Measurements from ENCODE around the gene SNAI3.

SNAI3 gene

DNA sequence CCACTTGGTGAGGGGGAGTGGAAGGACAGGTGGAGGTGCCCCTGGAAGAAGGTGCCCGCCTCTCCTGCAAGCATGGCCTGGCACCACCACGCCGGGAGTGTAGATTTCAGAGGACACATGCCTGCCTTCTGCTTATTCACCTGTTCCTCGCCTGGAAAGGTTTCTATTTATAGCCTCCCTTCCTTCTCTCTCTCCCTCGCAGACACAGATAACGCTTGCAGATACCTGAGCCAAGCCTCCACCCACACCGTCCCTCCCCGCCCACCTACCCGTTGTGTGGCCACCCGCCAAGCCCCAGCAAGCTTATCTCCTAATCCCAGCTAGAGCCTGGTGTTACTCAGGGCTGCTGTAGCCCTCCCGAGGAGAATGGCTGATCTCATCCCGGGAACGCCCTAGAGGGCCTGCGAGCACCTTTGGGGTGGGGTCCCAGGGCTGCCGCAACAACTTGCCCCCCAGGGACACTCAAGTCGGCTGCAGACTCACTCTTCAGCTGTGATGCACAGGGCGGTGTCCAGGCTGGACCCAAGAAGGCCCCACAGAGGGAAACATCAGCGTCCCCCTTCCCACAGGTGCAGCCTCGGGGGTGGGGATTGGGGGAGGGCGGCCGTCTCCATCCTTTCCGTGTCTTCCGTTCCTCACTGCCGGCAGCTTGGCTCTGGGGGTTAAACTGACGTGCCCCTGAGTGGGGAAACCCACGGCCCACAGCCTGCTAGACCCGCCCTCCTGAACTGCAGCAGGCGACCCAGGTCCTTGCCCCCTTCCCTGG is 1.9 kb upstream of the SNAI3 start (continued):
- TF ChIP-seq ZNF513 (tag by site-specific recombination; IDR thresholded peaks at IDR 0.05) (no peak), ZNF777 (tag by site-specific recombination; IDR thresholded peaks at IDR 0.05; ENCODE audit: borderline replicate concordance) (no peak), ZNF585B (tag by site-specific recombination; IDR thresholded peaks at IDR 0.05) (no peak), ZNF426 (tag by site-specific recombination; IDR thresholded peaks at IDR 0.05) (no peak), ZNF785 (tag by site-specific recombination; IDR thresholded peaks at IDR 0.05) (no peak), ZNF121 (tag by site-specific recombination; IDR thresholded peaks at IDR 0.05) (no peak; the same call in 1 of the 2 replicates), ZNF596 (tag by site-specific recombination; IDR thresholded peaks at IDR 0.05) (no peak), ZNF837 (tag by site-specific recombination; IDR thresholded peaks at IDR 0.05) (no peak), ZNF629 (tag by site-specific recombination; IDR thresholded peaks at IDR 0.05) (peak; percentile 29; the same call in 1 of the 2 replicates), PRDM2 (tag by site-specific recombination; IDR thresholded peaks at IDR 0.05; ENCODE audit: borderline replicate concordance) (no peak), ZXDB (tag by site-specific recombination; IDR thresholded peaks at IDR 0.05) (0 out of 2 replicates have a peak, but pooled peaks have one; percentile 27), SALL2 (tag by site-specific recombination; IDR thresholded peaks at IDR 0.05; ENCODE audit: borderline replicate concordance) (no peak), ZNF791 (tag by site-specific recombination; IDR thresholded peaks at IDR 0.05) (no peak), ZNF558 (tag by site-specific recombination; IDR thresholded peaks at IDR 0.05) (no peak), ZIC2 (tag by site-specific recombination; IDR thresholded peaks at IDR 0.05) (peak; percentile 99), TCF7L2 (IDR thresholded peaks at IDR 0.05; ENCODE audit: borderline replicate concordance, low read depth, low read length) (no peak), MZF1 (tag by site-specific recombination; IDR thresholded peaks at IDR 0.05; ENCODE audit: borderline replicate concordance) (no peak), SP2 (tag by site-specific recombination; IDR thresholded peaks at IDR 0.05) (peak; percentile 57; the same call in 1 of the 2 replicates), ZNF654 (tag by site-specific recombination; IDR thresholded peaks at IDR 0.05; ENCODE audit: low read depth) (no peak)
- TF ChIP-seq, protein P1, sequence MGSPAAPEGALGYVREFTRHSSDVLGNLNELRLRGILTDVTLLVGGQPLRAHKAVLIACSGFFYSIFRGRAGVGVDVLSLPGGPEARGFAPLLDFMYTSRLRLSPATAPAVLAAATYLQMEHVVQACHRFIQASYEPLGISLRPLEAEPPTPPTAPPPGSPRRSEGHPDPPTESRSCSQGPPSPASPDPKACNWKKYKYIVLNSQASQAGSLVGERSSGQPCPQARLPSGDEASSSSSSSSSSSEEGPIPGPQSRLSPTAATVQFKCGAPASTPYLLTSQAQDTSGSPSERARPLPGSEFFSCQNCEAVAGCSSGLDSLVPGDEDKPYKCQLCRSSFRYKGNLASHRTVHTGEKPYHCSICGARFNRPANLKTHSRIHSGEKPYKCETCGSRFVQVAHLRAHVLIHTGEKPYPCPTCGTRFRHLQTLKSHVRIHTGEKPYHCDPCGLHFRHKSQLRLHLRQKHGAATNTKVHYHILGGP (tag by site-specific recombination; IDR thresholded peaks at IDR 0.05), result no peak
- TF ChIP-seq, protein P2, sequence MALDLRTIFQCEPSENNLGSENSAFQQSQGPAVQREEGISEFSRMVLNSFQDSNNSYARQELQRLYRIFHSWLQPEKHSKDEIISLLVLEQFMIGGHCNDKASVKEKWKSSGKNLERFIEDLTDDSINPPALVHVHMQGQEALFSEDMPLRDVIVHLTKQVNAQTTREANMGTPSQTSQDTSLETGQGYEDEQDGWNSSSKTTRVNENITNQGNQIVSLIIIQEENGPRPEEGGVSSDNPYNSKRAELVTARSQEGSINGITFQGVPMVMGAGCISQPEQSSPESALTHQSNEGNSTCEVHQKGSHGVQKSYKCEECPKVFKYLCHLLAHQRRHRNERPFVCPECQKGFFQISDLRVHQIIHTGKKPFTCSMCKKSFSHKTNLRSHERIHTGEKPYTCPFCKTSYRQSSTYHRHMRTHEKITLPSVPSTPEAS (tag by site-specific recombination; IDR thresholded peaks at IDR 0.05), result no peak
- TF ChIP-seq, protein P3, sequence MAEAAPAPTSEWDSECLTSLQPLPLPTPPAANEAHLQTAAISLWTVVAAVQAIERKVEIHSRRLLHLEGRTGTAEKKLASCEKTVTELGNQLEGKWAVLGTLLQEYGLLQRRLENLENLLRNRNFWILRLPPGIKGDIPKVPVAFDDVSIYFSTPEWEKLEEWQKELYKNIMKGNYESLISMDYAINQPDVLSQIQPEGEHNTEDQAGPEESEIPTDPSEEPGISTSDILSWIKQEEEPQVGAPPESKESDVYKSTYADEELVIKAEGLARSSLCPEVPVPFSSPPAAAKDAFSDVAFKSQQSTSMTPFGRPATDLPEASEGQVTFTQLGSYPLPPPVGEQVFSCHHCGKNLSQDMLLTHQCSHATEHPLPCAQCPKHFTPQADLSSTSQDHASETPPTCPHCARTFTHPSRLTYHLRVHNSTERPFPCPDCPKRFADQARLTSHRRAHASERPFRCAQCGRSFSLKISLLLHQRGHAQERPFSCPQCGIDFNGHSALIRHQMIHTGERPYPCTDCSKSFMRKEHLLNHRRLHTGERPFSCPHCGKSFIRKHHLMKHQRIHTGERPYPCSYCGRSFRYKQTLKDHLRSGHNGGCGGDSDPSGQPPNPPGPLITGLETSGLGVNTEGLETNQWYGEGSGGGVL (tag by site-specific recombination; IDR thresholded peaks at IDR 0.05), result peak; percentile 53; the same call in 1 of the 2 replicates
